ENCODE data around the gene C2CD5. TPM values are rescaled to one million over a fixed set of nuclear protein-coding genes. Genes with fewer than 3 reads are reported as not detected.

The C2CD5 gene
- polyA plus RNA-seq, 1 donor from 2014 or later: 171 TPM

DNA sequence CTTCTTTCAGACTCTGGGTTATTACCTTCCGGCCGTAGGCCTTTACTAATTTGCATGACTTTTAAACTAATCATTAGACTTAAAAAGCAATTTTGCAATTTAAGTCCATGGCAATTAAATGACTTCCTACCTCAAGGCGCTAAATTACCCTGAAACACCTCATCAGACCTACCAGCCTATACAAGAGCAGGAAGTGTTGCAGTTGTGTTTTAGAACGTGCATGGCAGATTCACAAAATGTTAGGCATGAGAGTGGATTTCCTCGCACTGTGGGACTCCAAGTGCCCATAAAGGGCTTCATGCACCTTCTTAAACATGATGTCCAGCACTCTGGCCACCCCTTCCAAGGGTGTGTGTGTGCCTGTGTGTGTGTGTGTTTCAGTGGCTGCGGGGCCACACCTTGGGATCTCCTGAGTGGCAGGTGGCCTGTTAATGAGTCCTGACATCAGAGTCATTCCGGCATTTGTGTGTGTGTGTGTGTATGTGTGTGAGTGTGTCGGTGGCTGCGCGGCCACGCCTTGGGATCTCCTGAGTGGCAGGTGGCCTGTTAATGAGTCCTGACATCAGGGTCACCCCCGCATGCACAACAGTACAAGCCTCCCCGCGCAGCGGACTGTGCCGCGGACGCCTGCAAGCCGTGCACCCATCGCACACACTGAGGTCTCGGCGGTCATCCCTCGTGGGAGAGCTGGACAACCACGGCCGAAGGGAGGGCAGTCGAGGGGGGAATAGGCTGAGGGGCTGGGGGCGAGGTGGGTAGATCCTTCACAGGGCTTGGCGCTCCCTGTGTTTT lies 900 bp downstream of the C2CD5 start:
- no peak for TF ChIP-seq RAD21 (conservative IDR thresholded peaks at IDR 0.05)
- peak; percentile 64 for TF ChIP-seq POLR2AphosphoS5 (IDR thresholded peaks at IDR 0.05)
- H3K9ac ChIP-seq (ENCODE audit: low read length): peak overlapping the region; percentile 99
- no peaks in the 10 kb centered on the region for H3K9me2 ChIP-seq (ENCODE audit: insufficient read depth, low read length)
- H3K4me3 ChIP-seq (ENCODE audit: low read length): peak overlapping the region; percentile 90
- H3K27ac ChIP-seq (ENCODE audit: low read length): peak overlapping the region; percentile 97
- H3K36me3 ChIP-seq (ENCODE audit: insufficient read depth, low read length): no peaks in the 10 kb centered on the region
- no peaks in the 10 kb centered on the region for H3K27me3 ChIP-seq (ENCODE audit: insufficient read depth, low read depth, low read length)
- H3K4me2 ChIP-seq (ENCODE audit: low read length): peak overlapping the region; percentile 89
- H3K9me3 ChIP-seq (ENCODE audit: low read length): no peaks in the 10 kb centered on the region
- H3K79me2 ChIP-seq (replicated peaks; ENCODE audit: insufficient read depth, low read length): peaks cover 30% of the 10 kb centered on the region
- H4K20me1 ChIP-seq (ENCODE audit: insufficient read depth): no peaks in the 10 kb centered on the region
- no peaks in the 10 kb centered on the region for H3F3A ChIP-seq (ENCODE audit: insufficient read depth, low read length, poor library complexity, severe bottlenecking)
- peak overlapping the region; percentile 98 for H2AFZ ChIP-seq (ENCODE audit: low read depth, low read length)

DNA sequence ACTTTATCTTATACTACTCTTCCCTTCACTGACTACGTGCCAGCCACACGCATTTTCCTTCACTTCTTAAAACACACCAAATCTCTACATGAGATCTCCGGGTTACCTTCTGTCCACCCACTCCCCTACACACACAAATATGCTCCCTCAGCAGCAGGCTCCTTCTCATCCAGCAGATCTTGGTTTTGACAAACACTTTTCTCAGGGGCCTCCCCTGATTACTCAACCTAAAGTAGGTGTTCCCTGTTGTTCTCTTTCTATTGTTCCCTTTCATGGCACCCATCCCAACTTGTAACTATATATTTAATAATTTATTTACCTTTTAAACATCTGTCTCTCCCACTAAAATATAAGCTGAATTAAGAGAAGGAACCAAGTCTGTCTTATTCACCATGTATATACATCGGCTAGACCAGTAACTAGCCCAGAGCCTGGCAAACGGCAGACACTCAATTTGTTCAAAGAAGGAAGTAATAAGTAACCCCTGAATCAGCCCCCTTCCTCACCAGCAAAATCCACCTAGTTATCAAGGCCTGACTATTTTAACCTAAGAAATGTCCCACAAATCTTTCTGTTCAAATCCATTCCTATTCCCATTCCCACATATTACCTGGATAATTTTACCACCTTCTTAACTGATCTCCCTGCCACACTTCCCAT lies 2.7 kb downstream of the C2CD5 start:
- TF ChIP-seq RAD21 (conservative IDR thresholded peaks at IDR 0.05) (no peak), SMC3 (conservative IDR thresholded peaks at IDR 0.05; ENCODE audit: poor library complexity) (no peak), MXI1 (conservative IDR thresholded peaks at IDR 0.05; ENCODE audit: poor library complexity, severe bottlenecking) (no peak), REST (IDR thresholded peaks at IDR 0.05; ENCODE audit: borderline replicate concordance) (no peak), TAF1 (IDR thresholded peaks at IDR 0.05; ENCODE audit: low read depth) (no peak), POLR2AphosphoS5 (IDR thresholded peaks at IDR 0.05) (no peak), CTCF (IDR thresholded peaks at IDR 0.05; ENCODE audit: poor library complexity, severe bottlenecking) (no peak), EP300 (conservative IDR thresholded peaks at IDR 0.05; ENCODE audit: poor library complexity, severe bottlenecking) (no peak), EZH2 (IDR thresholded peaks at IDR 0.05; ENCODE audit: borderline replicate concordance, insufficient read depth, low read length, poor library complexity, severe bottlenecking) (no peak)
- Histone ChIP-seq H3K27ac (ENCODE audit: low read length) (no peak overlapping the region), H4K20me1 (ENCODE audit: insufficient read depth) (no peaks in the 10 kb centered on the region), H3K27me3 (ENCODE audit: insufficient read depth, low read depth, low read length) (no peaks in the 10 kb centered on the region), H3K4me3 (ENCODE audit: low read length) (peak overlapping the region; percentile 90), H3K4me2 (ENCODE audit: low read length) (peak overlapping the region; percentile 28), H3K9ac (ENCODE audit: low read length) (no peak overlapping the region), H2AFZ (ENCODE audit: low read depth, low read length) (no peak overlapping the region), H3F3A (ENCODE audit: insufficient read depth, low read length, poor library complexity, severe bottlenecking) (no peaks in the 10 kb centered on the region), H3K9me2 (ENCODE audit: insufficient read depth, low read length) (no peaks in the 10 kb centered on the region), H3K79me2 (replicated peaks; ENCODE audit: insufficient read depth, low read length) (peaks cover 41% of the 10 kb centered on the region), H3K9me3 (ENCODE audit: low read length) (no peaks in the 10 kb centered on the region), H3K36me3 (ENCODE audit: insufficient read depth, low read length) (no peaks in the 10 kb centered on the region)

All from neural cell (in vitro differentiated cells).